Psoas muscle (tissue), 8 donors: Measurements from ENCODE around the gene NFS1. TPM values are rescaled to one million over a fixed set of nuclear protein-coding genes. Genes with fewer than 3 reads are reported as not detected.
A peak's percentile ranks its signal among the peaks of the same experiment; 100 is the strongest.
"Not testable (repeated sequence)": the region's sequence is repeated elsewhere in the genome, so short reads cannot be mapped to it uniquely, and the experiment has no call there.

Source experiments
- ATAC-seq, 4 donors: fragments of 200-7000 bp; cut with Tn5 transposase; one replicate each; pipeline ENCODE4 v1.9.1; 2020; ENCODE audit warnings: moderate library complexity in 3 of 4, mild to moderate bottlenecking in 2 of 4
- DNase-seq, 2 donors: peaks; one replicate each; pipeline ENCODE4 v3.0.0-alpha.2; 2020
- H3K27ac ChIP-seq: fragments of 200-600 bp; one replicate; pipeline ENCODE4 v1.8.0; 2022
- H3K27me3 ChIP-seq, 3 donors: fragments of 200-600 bp in 1 of 3; one replicate each; pipeline versions ENCODE4 v1.6.1 to v1.8.0; 2013 to 2022; ENCODE audit warnings: low read length in 2 of 3, mild to moderate bottlenecking in 2 of 3, moderate library complexity in 1 of 3; ENCODE audit not compliant: insufficient read depth in 3 of 3
- H3K36me3 ChIP-seq, 2 donors: fragments of 200-600 bp in 1 of 2; one replicate each; pipeline versions ENCODE4 v1.6.1 to v1.8.0; 2013 to 2022; ENCODE audit warnings: low read depth in 1 of 2, mild to moderate bottlenecking in 1 of 2, moderate library complexity in 1 of 2; ENCODE audit not compliant: insufficient read depth in 1 of 2
- H3K4me1 ChIP-seq: fragments of 200-600 bp; one replicate; pipeline ENCODE4 v1.8.0; 2022
- H3K4me3 ChIP-seq: fragments of 200-600 bp; one replicate; pipeline ENCODE4 v1.8.0; 2022; ENCODE audit warnings: mild to moderate bottlenecking
- H3K9me3 ChIP-seq: fragments of 200-600 bp; one replicate; pipeline ENCODE4 v1.8.0; 2022
- CTCF ChIP-seq: fragments of 200-600 bp; IDR thresholded peaks from one replicate; pipeline ENCODE4 v1.8.0; 2022; ENCODE audit warnings: antibody characterized with exemption
- WGBS, 3 donors: extraction: QIAGEN DNeasy Blood & Tissue Kit; methylation state at CpG; one replicate each; pipeline versions ENCODE4 v1.1.6 to v1.1.7; 2013; 5-methylcytosine and 5-hydroxymethylcytosine counted together
- intact Hi-C, 2 donors: fragments of 100-400 bp; cut with DNase I; formaldehyde crosslinking; loops; one replicate each; pipeline versions ENCODE4 v1.11.0 to v1.14.2; 2022
- polyA plus RNA-seq, 3 donors: library from polyadenylated mRNA; stranded (reverse); fragments of 200-250 nt; gene quantifications; one replicate each; pipeline ENCODE4 v1.2.3, GENCODE V29; 2013
- total RNA-seq, 4 donors: library from RNA; stranded (reverse); fragmentation: NEBNext Ultra II Directional in 2 of 4; extraction: Animal tissue kit (Norgen Biotek cat#: 25700) in 2 of 4; gene quantifications; one replicate each; pipeline versions ENCODE4 v1.2.1 to v1.2.4, GENCODE V29; 2021 to 2023
- donor health status: healthy with polysubstance abuse.
- donor health status: DM: no; HTN: no; CAD: no; lungs with moderate emphysema.
- donor health status: Bipolar disorder and iron deficiency.
- donor health status: healthy.
- donor health status: DM: yes; HTN: yes; CAD: no.
- donor health status: DM: no; HTN: no; CAD: no.
- donor health status: DM: no; HTN: no; CAD: no.
- donor health status: DM: yes; HTN: yes; CAD: no.

NFS1 gene
- total and polyA plus RNA-seq, 7 donors = 19.8 to 45.0 (median 35.2) TPM

GRCh38 chr20:35718972-35719635 lies 20.0 kb upstream of the NFS1 start:
- no peak for TF ChIP-seq CTCF
- Histone ChIP-seq H3K36me3 (peaks cover 11 to 100% of the 10 kb centered on the region in 2 donors), H3K27ac (peak overlapping the region; percentile 57), H3K9me3 (no peaks in the 10 kb centered on the region), H3K27me3 (no peaks in the 10 kb centered on the region), H3K4me3 (no peak overlapping the region), H3K4me1 (peaks cover 85% of the 10 kb centered on the region)
- ATAC-seq (peak in 3 of 4 donors; percentile 44 to 71 (median 63)), DNase-seq (peak in 1 of 2 donors; percentile 66)
- intact Hi-C loops = loop anchor here in 1 of 2 donors (10.0 kb wide), 1 partner anchor 64 kb away; no protein-coding TSS in a partner anchor
- WGBS, 3 donors = 51 to 77% (median 51%) methylated on average over 12 of the region's 12 CpGs

GRCh38 chr20:35718321-35718720 lies 19.2 kb upstream of the NFS1 start:
- ATAC-seq, DNase-seq, H3K4me3 ChIP-seq, H3K9me3 ChIP-seq, H3K27me3 ChIP-seq: not testable (repeated sequence)
- intact Hi-C loops = loop anchor here in 1 of 2 donors (10.0 kb wide), 1 partner anchor 64 kb away; no protein-coding TSS in a partner anchor
- 87 to 90% (median 89%) methylated on average over 8 of the region's 8 CpGs for WGBS, 3 donors
- H3K36me3 ChIP-seq = peaks cover 10 to 100% of the 10 kb centered on the region in 2 donors
- peak overlapping the region; percentile 57 for H3K27ac ChIP-seq
- peaks cover 77% of the 10 kb centered on the region for H3K4me1 ChIP-seq

DNA sequence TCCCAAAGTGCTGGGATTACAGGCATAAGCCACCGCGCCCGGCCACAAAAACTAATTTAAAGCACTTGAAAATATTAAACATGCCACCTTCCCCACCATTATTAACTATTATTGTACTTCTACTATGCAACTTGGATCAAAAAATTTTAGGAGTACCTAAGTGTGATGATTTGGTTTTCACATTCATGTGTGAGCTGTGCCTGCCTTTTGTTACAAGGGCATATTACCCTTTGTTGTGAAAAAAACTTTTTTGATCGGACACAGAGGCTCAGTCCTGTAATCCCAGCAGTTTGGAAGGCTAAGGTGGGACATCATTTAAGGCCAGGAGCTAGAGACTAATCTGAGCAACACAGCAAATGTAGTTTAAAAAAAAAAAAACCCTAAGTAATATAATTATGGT lies 17.2 kb upstream of the NFS1 start:
- Histone ChIP-seq H3K36me3 (peaks cover 7 to 100% of the 10 kb centered on the region in 2 donors), H3K27ac (peak overlapping the region; percentile 39), H3K4me3 (no peak overlapping the region), H3K4me1 (peaks cover 66% of the 10 kb centered on the region), H3K9me3 (no peaks in the 10 kb centered on the region), H3K27me3 (no peaks in the 10 kb centered on the region)
- TF ChIP-seq CTCF = no peak
- ATAC-seq (no peak), DNase-seq (no peak)
- intact Hi-C loops = loop anchor here in 1 of 2 donors (10.0 kb wide), 1 partner anchor 62 kb away; no protein-coding TSS in a partner anchor
- 92 to 96% (median 93%) methylated on average over 4 of the region's 4 CpGs for WGBS, 3 donors

- no peak for TF ChIP-seq CTCF
- H3K4me3 ChIP-seq = no peak overlapping the region
- H3K27me3 ChIP-seq = no peaks in the 10 kb centered on the region
- peaks cover 7 to 100% of the 10 kb centered on the region in 2 donors for H3K36me3 ChIP-seq
- intact Hi-C loops = loop anchor here in 1 of 2 donors (10.0 kb wide), 1 partner anchor 61 kb away; no protein-coding TSS in a partner anchor
- peak overlapping the region; percentile 39 for H3K27ac ChIP-seq
- 54 to 85% (median 54%) methylated on average over 2 of the region's 2 CpGs for WGBS, 3 donors
- peaks cover 66% of the 10 kb centered on the region for H3K4me1 ChIP-seq
- no peak for DNase-seq
- ATAC-seq = peak; percentile 25 to 46 (median 40)
- H3K9me3 ChIP-seq = no peaks in the 10 kb centered on the region
Measured at GRCh38 chr20:35715652-35716051, 16.5 kb upstream of the NFS1 start.

- Histone ChIP-seq H3K36me3 (peaks cover 10 to 100% of the 10 kb centered on the region in 2 donors), H3K27me3 (no peaks in the 10 kb centered on the region), H3K4me1 (peaks cover 63% of the 10 kb centered on the region), H3K27ac (no peak overlapping the region), H3K4me3 (no peak overlapping the region), H3K9me3 (no peaks in the 10 kb centered on the region)
- WGBS, 3 donors = 36 to 65% (median 51%) methylated on average over 4 of the region's 4 CpGs
- intact Hi-C loops = loop anchor here in 1 of 2 donors (10.0 kb wide), 1 partner anchor 59 kb away; no protein-coding TSS in a partner anchor
- no peak for TF ChIP-seq CTCF
- no peak for ATAC-seq
- no peak for DNase-seq
Measured at GRCh38 chr20:35714127-35714526, 15.0 kb upstream of the NFS1 start.

GRCh38 chr20:35713120-35713519 lies 14.0 kb upstream of the NFS1 start:
- H3K9me3 ChIP-seq, H3K27ac ChIP-seq, H3K27me3 ChIP-seq, DNase-seq, H3K4me3 ChIP-seq: not testable (repeated sequence)
- H3K4me1 ChIP-seq = peaks cover 54% of the 10 kb centered on the region
- 74 to 84% (median 79%) methylated on average over 9 of the region's 9 CpGs for WGBS, 3 donors
- peak in 3 of 4 donors; percentile 6 to 22 (median 18) for ATAC-seq
- H3K36me3 ChIP-seq = peaks cover 11 to 100% of the 10 kb centered on the region in 2 donors
- intact Hi-C loops = loop anchor here in 1 of 2 donors (10.0 kb wide), 1 partner anchor 58 kb away; no protein-coding TSS in a partner anchor
